ENCODE measurements around the gene PUM2. TPM values are rescaled to one million over a fixed set of nuclear protein-coding genes. Genes with fewer than 3 reads are reported as not detected.
A peak's percentile ranks its signal among the peaks of the same experiment; 100 is the strongest.

PUM2 gene
- total and polyA plus RNA-seq, 2 of the 13 experiments (the other 11 are each of a cell fraction or from before 2014, with no cell fraction given), result 69.6 to 69.8 TPM

GRCh38 chr2:20378891-20379519 lies 28.4 kb upstream of the PUM2 start (continued):
- 0 out of 2 replicates have a peak, but pooled peaks have one; percentile 45 for TF ChIP-seq ZNF816 (CRISPR knock-in tag; IDR thresholded peaks at IDR 0.05; ENCODE audit: borderline replicate concordance)
- no peak for TF ChIP-seq ZFYVE20 (CRISPR knock-in tag; IDR thresholded peaks at IDR 0.05; ENCODE audit: borderline replicate concordance, low read depth)
- no peak for TF ChIP-seq ZNF235 (CRISPR knock-in tag; IDR thresholded peaks at IDR 0.05; ENCODE audit: borderline replicate concordance)
- no peak for TF ChIP-seq PRDM15 (CRISPR knock-in tag; IDR thresholded peaks at IDR 0.05)
- TF ChIP-seq ZNF280D (CRISPR knock-in tag; IDR thresholded peaks at IDR 0.05), result no peak
- TF ChIP-seq CENPT (CRISPR knock-in tag; IDR thresholded peaks at IDR 0.05; ENCODE audit: low read depth), result no peak
- no peak for TF ChIP-seq RERE (CRISPR knock-in tag; IDR thresholded peaks at IDR 0.05; ENCODE audit: low read depth)
- TF ChIP-seq FOXK1 (CRISPR knock-in tag; IDR thresholded peaks at IDR 0.05; ENCODE audit: borderline replicate concordance, low read depth), result peak; percentile 31; the same call in 1 of the 2 replicates
- no peak for TF ChIP-seq PHF5A (CRISPR knock-in tag; IDR thresholded peaks at IDR 0.05; ENCODE audit: low read depth, unreplicated experiment)
- no peak for TF ChIP-seq WIZ (CRISPR knock-in tag; IDR thresholded peaks at IDR 0.05)
- peak; percentile 83 for TF ChIP-seq TARDBP (CRISPR knock-in tag; IDR thresholded peaks at IDR 0.05)
